HepG2 (cell line): Measurements from ENCODE around the gene WBP1. TPM values are rescaled to one million over a fixed set of nuclear protein-coding genes. Genes with fewer than 3 reads are reported as not detected.
A peak's percentile ranks its signal among the peaks of the same experiment; 100 is the strongest.

ENCODE experiments used
- ATF2 ChIP-seq: sonication (generic); formaldehyde crosslinking; IDR thresholded peaks from 2 replicates; pipeline ENCODE4 v1.4.0; 2020; ENCODE audit warnings: missing genetic modification reagents
- HCFC1 ChIP-seq: fragments of 150-350 bp; IDR thresholded peaks from 2 replicates; pipeline ENCODE4 v1.6.1; 2014; ENCODE audit warnings: low read depth, low read length
- HMGXB4 ChIP-seq, 2 experiments: sonication (generic) in 1 of 2; formaldehyde crosslinking in 1 of 2; IDR thresholded peaks; 2 replicates each; pipeline versions ENCODE4 v1.4.0 to v1.6.1; 2018 to 2020; ENCODE audit warnings: missing genetic modification reagents in 2 of 2, borderline replicate concordance in 1 of 2, low read depth in 1 of 2, mild to moderate bottlenecking in 1 of 2, missing biosample characterization in 1 of 2
- JUN ChIP-seq: sonication (generic); formaldehyde crosslinking; IDR thresholded peaks from 2 replicates; pipeline ENCODE4 v1.4.0; 2020; ENCODE audit warnings: mild to moderate bottlenecking, missing genetic modification reagents
- KDM6A ChIP-seq: IDR thresholded peaks from 2 replicates; pipeline ENCODE4 v1.6.1; 2016; ENCODE audit warnings: low read depth
- NCOR1 ChIP-seq: fragments of 200-600 bp; sonication (generic); IDR thresholded peaks from 2 replicates; pipeline ENCODE4 v1.7.0; 2017; ENCODE audit warnings: antibody characterized with exemption, low read length, borderline replicate concordance
- SAFB2 ChIP-seq: sonication (generic); formaldehyde crosslinking; IDR thresholded peaks from 2 replicates; pipeline ENCODE4 v1.5.1; 2020; ENCODE audit warnings: missing genetic modification reagents, low read depth, mild to moderate bottlenecking, borderline replicate concordance
- SRY ChIP-seq: sonication (generic); formaldehyde crosslinking; IDR thresholded peaks from 2 replicates; pipeline ENCODE4 v1.8.0; 2022; ENCODE audit warnings: mild to moderate bottlenecking, missing genetic modification reagents
- TBX3 ChIP-seq: fragments of 450-650 bp; IDR thresholded peaks from 2 replicates; pipeline ENCODE4 v1.6.1; 2017; ENCODE audit warnings: antibody characterized with exemption, mild to moderate bottlenecking, inconsistent platforms, borderline replicate concordance
- TFE3 ChIP-seq: IDR thresholded peaks from 2 replicates; pipeline ENCODE4 v1.6.1; 2016
- ZBTB14 ChIP-seq: sonication (generic); formaldehyde crosslinking; IDR thresholded peaks from 2 replicates; pipeline ENCODE4 v1.4.0; 2020; ENCODE audit warnings: missing genetic modification reagents
- ZFX ChIP-seq: sonication (generic); formaldehyde crosslinking; IDR thresholded peaks from 2 replicates; pipeline ENCODE4 v1.4.0; 2020; ENCODE audit warnings: mild to moderate bottlenecking, low read depth, missing genetic modification reagents, moderate library complexity
- ZNF136 ChIP-seq: sonication (generic); formaldehyde crosslinking; IDR thresholded peaks from 2 replicates; pipeline ENCODE4 v1.8.1; 2022; ENCODE audit warnings: low read depth, mild to moderate bottlenecking, moderate library complexity, missing genetic modification reagents
- ZNF572 ChIP-seq: sonication (generic); formaldehyde crosslinking; IDR thresholded peaks from 2 replicates; pipeline ENCODE4 v1.5.1; 2020; ENCODE audit warnings: mild to moderate bottlenecking, missing genetic modification reagents
- ZNF709 ChIP-seq: sonication (generic); formaldehyde crosslinking; IDR thresholded peaks from 2 replicates; pipeline ENCODE4 v1.5.0; 2020; ENCODE audit warnings: mild to moderate bottlenecking, missing genetic modification reagents
- ZNF740 ChIP-seq: sonication (generic); formaldehyde crosslinking; IDR thresholded peaks from 2 replicates; pipeline ENCODE4 v1.4.0; 2020; ENCODE audit warnings: missing genetic modification reagents
- polyA plus RNA-seq, 8 experiments: library from polyadenylated mRNA; depleted of rRNA in 3 of 8; stranded (reverse) in 7 of 8; unstranded in 1 of 8; fragments of >200 nt; fragmentation: Illumina TruSeq in 4 of 8; extraction: Trizol in 4 of 8; gene quantifications; 2 replicates each; pipeline versions ENCODE4 v1.2.1 to v1.2.3, GENCODE V29; 2011 to 2016; ENCODE audit warnings: low read depth in 4 of 8, missing spikeins in 1 of 8, mixed read lengths in 1 of 8; ENCODE audit not compliant: insufficient read depth in 1 of 8
- total RNA-seq, 5 experiments: library from RNA; depleted of rRNA; stranded (reverse); fragments of >200 nt; fragmentation: Illumina TruSeq; extraction: Trizol; gene quantifications; 2 replicates each; pipeline ENCODE4 v1.2.3, GENCODE V29; 2016; ENCODE audit warnings: low read depth in 1 of 5
- TF ChIP-seq, protein P1 (sequence below): sonication (generic); formaldehyde crosslinking; conservative IDR thresholded peaks from 2 replicates; pipeline ENCODE4 v1.4.0; 2020; ENCODE audit warnings: mild to moderate bottlenecking, missing genetic modification reagents, moderate library complexity
- TF ChIP-seq, protein P2 (sequence below): sonication (generic); formaldehyde crosslinking; IDR thresholded peaks from 2 replicates; pipeline ENCODE4 v1.8.0; 2023; ENCODE audit warnings: mild to moderate bottlenecking, missing genetic modification reagents

WBP1 gene
- total and polyA plus RNA-seq, 2 of the 13 experiments (the other 11 are each of a cell fraction or from before 2014, with no cell fraction given), result 38.8 to 85.7 TPM

- TF ChIP-seq HMGXB4 (CRISPR knock-in tag; IDR thresholded peaks at IDR 0.05; ENCODE audit: borderline replicate concordance in 1 of 2, low read depth in 1 of 2), result peak in 1 of 2 experiments; percentile 39; a peak in 3 of 4 replicates
- TF ChIP-seq ZNF740 (CRISPR knock-in tag), result peak; percentile 81
- TF ChIP-seq NCOR1, result peak; percentile 50; the same call in 1 of the 2 replicates
- TF ChIP-seq, protein P1, sequence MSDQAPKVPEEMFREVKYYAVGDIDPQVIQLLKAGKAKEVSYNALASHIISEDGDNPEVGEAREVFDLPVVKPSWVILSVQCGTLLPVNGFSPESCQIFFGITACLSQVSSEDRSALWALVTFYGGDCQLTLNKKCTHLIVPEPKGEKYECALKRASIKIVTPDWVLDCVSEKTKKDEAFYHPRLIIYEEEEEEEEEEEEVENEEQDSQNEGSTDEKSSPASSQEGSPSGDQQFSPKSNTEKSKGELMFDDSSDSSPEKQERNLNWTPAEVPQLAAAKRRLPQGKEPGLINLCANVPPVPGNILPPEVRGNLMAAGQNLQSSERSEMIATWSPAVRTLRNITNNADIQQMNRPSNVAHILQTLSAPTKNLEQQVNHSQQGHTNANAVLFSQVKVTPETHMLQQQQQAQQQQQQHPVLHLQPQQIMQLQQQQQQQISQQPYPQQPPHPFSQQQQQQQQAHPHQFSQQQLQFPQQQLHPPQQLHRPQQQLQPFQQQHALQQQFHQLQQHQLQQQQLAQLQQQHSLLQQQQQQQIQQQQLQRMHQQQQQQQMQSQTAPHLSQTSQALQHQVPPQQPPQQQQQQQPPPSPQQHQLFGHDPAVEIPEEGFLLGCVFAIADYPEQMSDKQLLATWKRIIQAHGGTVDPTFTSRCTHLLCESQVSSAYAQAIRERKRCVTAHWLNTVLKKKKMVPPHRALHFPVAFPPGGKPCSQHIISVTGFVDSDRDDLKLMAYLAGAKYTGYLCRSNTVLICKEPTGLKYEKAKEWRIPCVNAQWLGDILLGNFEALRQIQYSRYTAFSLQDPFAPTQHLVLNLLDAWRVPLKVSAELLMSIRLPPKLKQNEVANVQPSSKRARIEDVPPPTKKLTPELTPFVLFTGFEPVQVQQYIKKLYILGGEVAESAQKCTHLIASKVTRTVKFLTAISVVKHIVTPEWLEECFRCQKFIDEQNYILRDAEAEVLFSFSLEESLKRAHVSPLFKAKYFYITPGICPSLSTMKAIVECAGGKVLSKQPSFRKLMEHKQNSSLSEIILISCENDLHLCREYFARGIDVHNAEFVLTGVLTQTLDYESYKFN, result peak; percentile 56; the same call in 1 of the 2 replicates
- peak; percentile 90 for TF ChIP-seq ZFX (CRISPR knock-in tag)
- TF ChIP-seq ZNF136 (CRISPR knock-in tag), result peak; percentile 47; the same call in 1 of the 2 replicates
- peak; percentile 70 for TF ChIP-seq JUN (CRISPR knock-in tag)
- no peak for TF ChIP-seq KDM6A (CRISPR knock-in tag)
- TF ChIP-seq HCFC1, result no peak
- TF ChIP-seq TBX3, result no peak
- TF ChIP-seq ZNF709 (CRISPR knock-in tag), result peak; percentile 96
- no peak for TF ChIP-seq TFE3 (CRISPR knock-in tag)
- peak; percentile 95 for TF ChIP-seq SAFB2 (CRISPR knock-in tag)
- peak; percentile 15; the same call in 1 of the 2 replicates for TF ChIP-seq ATF2
- no peak for TF ChIP-seq ZNF572 (CRISPR knock-in tag)
- TF ChIP-seq, protein P2, sequence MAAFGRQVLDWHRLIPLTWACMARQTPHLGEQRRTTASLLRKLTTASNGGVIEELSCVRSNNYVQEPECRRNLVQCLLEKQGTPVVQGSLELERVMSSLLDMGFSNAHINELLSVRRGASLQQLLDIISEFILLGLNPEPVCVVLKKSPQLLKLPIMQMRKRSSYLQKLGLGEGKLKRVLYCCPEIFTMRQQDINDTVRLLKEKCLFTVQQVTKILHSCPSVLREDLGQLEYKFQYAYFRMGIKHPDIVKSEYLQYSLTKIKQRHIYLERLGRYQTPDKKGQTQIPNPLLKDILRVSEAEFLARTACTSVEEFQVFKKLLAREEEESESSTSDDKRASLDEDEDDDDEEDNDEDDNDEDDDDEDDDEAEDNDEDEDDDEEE (CRISPR knock-in tag), result 0 out of 2 replicates have a peak, but pooled peaks have one; percentile 45
- TF ChIP-seq ZBTB14 (CRISPR knock-in tag), result no peak
- peak; percentile 93 for TF ChIP-seq SRY (CRISPR knock-in tag)
These were observed 598 bp upstream of the WBP1 start (continued) for GRCh38 chr2:74457549-74458131.
